Cerebellar cortex (tissue), 1 donor: ENCODE data around the gene IGFLR1.
A peak's percentile ranks its signal among the peaks of the same experiment; 100 is the strongest.

Experiments
- DNase-seq: peaks from one replicate; pipeline ENCODE4 v3.0.0-alpha.2; 2015; ENCODE audit warnings: low spot score

IGFLR1 gene

DNA sequence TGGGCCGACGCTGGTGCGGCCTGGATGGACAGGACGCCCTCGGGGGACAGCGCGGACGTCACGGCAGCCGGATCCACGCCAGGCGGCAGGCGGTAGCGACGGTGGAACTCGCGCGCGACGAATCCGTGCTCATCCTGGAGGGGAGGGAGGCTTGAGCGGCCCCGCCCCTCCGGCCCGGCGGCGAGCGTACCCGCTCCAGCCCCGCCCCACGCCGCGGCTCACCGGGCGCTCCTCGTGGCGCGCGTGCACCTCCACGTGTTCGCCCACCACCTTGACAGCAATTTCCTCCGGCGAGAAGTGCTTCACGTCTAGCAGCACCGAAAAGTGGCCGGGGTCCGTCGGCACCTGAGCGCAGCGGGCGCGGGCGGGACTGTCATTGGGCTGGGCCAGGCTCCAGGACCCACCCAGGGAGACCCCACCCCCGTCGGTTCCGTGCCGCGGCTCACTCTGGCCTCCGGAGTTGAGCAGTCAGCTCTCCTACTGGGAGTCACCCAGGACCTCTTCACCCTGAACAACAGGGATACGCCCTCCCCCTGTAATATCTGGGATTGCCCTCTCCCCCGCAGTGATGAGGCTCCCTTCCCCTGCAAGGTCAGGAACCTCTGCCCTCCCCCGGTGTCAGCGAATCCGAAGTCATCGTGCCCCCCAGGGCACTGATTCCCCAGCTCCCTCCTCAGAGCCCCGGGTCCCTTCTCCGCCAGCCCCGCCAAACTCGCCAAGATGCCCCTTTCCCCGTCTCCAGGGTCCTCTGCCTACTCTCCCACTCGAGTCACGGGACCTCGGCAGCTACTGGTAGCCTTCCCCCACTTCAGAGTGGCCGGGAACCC, 13.5 kb upstream of the IGFLR1 start:
- DNase-seq, result no peak

DNA sequence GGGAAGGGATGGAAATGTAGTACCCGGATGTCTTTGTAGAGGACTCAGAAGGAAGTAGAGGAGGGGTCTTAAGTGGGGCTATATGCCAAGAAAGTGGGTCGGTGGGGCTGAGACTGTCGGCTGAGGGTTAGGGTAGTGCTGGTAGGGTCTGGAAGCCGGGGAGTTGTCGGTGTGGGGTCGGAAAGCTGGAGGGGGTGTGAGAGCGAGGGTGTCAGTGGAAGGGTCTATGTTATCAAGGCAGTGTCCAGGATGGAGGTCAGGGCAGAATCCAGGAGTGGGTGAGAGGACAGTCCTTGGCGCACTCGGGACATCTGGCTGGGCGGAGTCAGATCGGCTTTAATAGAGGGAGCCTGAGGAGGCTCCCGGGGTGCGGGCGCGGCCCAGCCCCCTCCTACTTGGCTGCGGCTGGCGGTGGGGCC, 12.9 kb upstream of the IGFLR1 start:
- DNase-seq, result no peak

- no peak for DNase-seq
Measured at GRCh38 chr19:35754370-35755130, 12.3 kb upstream of the IGFLR1 start.

DNA sequence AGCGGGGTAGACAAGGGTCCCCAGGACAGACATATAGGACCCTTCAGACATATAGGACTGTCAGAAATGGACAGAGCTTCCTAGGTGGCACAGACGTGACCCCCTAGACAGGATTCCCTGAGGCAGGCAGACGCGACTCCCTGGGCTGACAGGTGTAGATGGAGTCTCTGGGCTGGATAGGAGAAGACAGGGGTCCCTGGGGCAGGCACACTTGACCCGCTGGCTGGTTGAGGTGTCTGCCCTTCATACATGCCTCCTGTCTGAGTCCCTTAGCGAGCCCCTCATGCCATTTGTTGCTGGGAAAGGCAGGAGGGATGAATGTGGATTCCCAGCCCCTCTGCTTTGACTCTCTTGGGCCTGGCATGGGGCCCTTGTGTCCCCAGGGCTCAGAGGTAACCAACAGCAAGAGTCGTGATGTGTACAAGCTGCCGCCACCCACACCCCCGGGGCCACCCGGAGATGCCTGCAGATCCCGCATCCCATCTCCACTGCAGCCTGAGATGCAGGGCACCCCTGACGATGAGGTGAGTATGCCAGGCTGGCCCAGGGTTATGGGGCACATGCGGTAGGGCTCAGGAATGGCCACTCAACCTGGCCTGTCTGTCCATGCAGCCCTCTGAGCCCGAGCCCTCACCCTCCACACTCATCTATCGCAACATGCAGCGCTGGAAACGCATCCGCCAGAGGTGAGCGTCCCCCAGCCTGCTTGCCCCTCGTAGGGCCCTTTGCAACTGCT, 11.6 kb upstream of the IGFLR1 start:
- DNase-seq, result no peak

DNA sequence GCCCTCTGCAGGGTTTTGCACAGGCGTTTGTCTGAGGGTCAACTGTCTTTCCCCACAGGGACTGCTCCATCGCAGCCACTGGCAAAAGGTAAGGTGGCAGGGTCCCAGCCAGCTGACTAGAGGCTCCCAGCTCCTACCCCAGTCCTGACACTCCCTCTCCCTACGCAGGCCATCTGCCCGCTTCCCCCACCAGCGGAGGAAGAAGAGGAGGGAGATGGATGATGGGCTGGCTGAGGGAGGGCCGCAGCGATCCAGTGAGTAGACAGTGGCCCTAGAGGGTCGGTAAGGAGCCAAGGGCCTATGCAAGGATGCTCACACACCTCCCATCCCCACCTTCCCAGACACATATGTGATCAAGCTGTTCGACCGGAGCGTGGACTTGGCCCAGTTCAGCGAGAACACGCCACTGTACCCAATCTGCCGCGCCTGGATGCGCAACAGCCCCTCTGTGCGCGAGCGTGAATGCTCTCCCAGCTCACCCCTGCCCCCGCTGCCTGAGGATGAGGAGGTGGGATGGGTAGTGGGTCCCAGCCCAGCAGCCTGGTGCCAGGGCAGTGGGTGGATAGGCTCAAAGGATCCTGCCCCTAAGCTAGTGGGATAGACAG, 10.6 kb upstream of the IGFLR1 start:
- DNase-seq, result no peak

DNA sequence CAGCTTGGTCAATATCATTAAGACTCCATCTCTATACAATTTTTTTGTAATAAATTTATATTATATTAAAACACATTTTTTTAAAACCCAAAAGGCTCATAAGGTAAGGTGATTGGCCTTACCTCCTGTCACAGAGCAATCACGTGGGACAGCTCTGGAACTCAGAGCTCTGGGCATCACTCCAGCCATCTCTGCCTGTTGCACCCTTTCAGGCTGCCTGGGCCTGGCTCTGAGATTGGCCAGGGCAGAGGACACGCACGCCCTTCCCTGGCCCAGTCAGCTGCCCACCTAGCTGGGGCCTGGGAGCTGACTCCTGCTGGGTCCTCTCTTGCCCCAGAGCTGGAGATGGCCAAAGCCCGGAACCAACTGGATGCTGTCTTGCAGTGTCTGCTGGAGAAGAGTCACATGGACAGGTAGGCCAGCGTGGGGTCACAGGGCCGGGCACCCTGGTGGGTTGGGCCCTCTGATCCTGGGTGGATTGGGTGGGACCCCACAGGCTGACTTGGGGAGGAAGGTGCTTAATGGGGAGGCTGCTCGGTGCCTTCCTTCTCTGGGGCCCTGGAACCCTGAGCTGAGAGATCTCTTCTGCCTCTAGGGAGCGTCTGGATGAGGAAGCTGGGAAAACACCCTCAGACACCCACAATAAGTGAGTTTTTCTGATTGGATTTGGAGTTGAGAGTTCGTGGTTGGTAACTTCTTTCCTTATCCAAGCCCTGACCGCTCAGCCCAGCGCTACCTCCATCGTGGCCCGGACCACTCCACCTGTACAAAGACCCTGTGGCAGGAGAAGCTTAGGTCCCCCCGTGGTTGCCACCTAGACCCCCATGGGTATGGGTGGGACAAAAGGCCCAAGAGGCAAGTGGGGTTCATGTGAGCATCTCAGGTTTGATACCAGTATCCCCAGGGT, 9.8 kb upstream of the IGFLR1 start:
- no peak for DNase-seq

- DNase-seq, result no peak
Measured at GRCh38 chr19:35750167-35750566, 7.9 kb upstream of the IGFLR1 start.

- peak; percentile 100 for DNase-seq
Measured at GRCh38 chr19:35748106-35749020, 6.1 kb upstream of the IGFLR1 start, which contains the start of gene LIN37. Gene LIN37, plus strand, starts transcription at chr19:35748576. Its CDS starts 149 bp downstream, at chr19:35748725.

GRCh38 chr19:35746531-35746930, 4.3 kb upstream of the IGFLR1 start:
- no peak for DNase-seq

DNA sequence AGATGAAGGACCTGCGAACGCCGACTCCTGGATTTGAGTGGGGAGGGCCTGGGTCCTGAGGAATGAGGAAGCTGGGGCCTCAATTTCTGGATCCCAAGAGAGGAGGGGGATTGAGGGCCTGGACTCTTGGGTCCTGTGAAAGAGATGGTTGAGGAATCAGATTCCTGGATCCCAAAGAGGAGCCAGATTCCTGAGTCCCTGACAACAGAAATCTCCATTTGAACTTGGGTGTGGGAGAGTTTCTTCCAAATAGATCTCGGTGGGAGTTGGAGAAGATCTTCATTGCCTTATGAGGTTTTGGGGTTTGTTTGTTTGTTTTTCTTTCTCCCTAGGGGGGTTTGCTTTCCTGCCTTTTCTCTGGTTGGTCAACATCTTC, 3.8 kb upstream of the IGFLR1 start:
- DNase-seq, result no peak

DNA sequence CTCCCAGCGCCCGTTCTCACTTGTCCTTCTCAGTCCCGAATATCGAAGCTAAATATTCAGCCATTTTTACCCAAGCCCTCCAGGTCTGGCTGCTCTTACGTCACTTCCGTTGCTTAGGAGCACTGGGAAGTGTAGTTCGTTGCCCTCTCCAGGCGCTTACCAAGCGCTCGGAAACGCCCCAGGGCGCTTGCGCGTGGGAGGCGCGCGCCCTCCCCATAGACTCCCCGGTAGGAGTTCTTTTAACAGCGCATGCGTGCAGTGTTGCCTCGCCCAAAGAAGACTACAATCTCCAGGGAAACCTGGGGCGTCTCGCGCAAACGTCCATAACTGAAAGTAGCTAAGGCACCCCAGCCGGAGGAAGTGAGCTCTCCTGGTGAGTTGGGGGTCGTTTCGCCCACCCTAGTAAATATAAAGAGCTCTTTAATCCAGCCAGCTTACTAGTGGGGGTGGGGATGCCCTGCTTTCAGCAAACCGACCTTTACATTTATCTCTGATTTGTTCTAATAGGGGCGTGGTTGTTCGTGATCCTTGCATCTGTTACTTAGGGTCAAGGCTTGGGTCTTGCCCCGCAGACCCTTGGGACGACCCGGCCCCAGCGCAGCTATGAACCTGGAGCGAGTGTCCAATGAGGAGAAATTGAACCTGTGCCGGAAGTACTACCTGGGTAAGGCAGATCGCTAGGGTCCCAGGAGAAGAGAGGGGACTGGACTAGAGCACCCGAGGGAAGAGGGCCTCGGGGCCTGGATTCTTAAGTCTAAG, 3.3 kb upstream of the IGFLR1 start, which contains the start of the genes PSENEN and U2AF1L4:
PSENEN (plus strand) TSS at position 324 of the 759 bp plus-strand sequence; CDS start at position 604, 280 bp downstream.
U2AF1L4 (minus strand) TSS at position 91 of the 759 bp plus-strand sequence; CDS start at position 64, 27 bp downstream.
- DNase-seq, result peak; percentile 100

GRCh38 chr19:35744430-35745327, 2.4 kb upstream of the IGFLR1 start:
- DNase-seq, result peak; percentile 98

GRCh38 chr19:35743640-35744429, 1.6 kb upstream of the IGFLR1 start:
- no peak for DNase-seq

- no peak for DNase-seq
Measured at GRCh38 chr19:35741203-35741515, 1.1 kb downstream of the IGFLR1 start.

DNA sequence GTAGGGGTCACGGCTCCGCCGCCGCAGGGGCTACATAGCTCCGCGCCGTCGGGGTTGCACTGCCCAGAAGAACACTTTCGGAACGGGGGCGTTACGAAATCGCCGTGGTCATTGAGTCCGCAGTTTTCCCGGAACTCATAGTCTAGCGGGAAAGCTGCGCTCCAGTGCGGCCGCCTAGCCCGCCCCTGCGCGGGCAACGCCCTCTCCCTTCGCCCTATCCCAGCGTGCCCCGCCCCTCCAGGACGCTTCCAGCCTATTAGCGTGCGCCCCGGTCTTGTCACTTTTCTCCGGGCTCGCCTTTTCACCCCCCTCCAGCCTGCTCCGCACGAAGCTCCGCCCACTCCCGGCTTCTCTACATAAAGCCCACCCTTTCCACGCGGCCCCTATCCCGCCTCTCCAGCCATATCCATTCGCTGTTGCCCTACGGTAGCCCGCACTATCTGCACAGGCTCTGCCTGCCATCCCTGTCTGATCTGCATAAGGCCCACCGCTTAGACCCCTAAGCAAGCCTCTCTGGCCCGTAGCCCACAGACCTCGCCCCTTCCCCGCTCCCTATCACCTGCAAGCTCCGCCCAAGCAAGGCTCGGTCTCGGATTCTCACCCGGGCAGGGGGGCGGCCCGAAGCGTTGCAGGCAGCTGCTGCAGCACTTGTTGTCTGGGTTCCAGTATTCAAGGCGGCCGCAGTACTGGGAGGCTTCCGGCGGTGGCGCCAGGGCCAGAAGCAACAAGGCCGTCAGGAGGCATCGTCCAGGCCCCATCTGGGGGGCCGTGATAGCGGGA, 1.6 kb downstream of the IGFLR1 start:
- peak; percentile 98 for DNase-seq

DNA sequence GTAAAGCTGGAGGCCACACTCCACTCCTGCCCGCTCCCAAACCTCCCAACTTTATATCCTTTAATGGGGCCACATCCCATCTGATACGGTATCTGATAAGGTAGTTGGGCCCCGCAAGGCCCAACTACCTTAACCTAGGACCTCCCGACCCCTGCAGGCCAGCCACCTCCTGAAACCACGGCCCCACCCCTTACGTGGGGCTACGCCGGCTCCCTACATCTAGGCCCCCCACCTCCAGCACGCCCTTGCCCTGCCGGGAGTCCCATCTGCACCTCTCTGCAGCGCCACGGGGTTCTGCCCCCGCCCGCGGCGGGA, 2.2 kb downstream of the IGFLR1 start:
- DNase-seq, result no peak
